Keratinocyte (primary cell): ENCODE results near the gene SLC25A13.

Experiments
- EZH2 ChIP-seq: IDR thresholded peaks from one replicate; pipeline ENCODE4 v1.6.1; 2012; ENCODE audit warnings: inconsistent platforms, mild to moderate bottlenecking, low read length, moderate library complexity
- TF ChIP-seq, protein P1 (sequence below), 3 experiments: IDR thresholded peaks in 1 of 3; conservative IDR thresholded peaks in 1 of 3; optimal IDR thresholded peaks in 1 of 3; 2 replicates in 2 of 3; 3 replicates in 1 of 3; pipeline versions ENCODE3 to v1.5.1; 2011; ENCODE audit warnings: low read length in 3 of 3, mild to moderate bottlenecking in 3 of 3, moderate library complexity in 2 of 3, control low read depth in 1 of 3, inconsistent platforms in 1 of 3; ENCODE audit not compliant: insufficient read depth in 2 of 3; ENCODE audit errors: extremely low read depth in 1 of 3

DNA sequence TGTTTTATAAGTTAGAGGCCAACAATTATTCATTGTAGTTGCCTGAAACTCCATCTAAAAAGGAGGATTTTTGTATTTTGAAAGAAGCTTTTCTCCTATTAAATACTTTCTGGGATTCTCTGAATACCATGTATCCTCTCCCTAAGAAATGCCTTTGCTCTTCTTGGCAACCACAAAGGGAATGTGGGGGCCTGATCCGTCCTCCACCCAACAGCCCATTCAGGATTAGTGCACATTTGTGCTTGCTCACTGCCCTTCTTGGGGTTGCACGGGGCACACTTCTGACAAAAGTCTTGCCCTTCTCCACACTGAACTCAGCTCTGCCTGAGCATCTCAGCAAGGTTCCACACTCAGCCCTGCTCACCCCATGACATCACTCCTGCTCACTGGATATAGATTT is 194.2 kb downstream of the SLC25A13 start:
- TF ChIP-seq EZH2 = no peak
- TF ChIP-seq, protein P1, sequence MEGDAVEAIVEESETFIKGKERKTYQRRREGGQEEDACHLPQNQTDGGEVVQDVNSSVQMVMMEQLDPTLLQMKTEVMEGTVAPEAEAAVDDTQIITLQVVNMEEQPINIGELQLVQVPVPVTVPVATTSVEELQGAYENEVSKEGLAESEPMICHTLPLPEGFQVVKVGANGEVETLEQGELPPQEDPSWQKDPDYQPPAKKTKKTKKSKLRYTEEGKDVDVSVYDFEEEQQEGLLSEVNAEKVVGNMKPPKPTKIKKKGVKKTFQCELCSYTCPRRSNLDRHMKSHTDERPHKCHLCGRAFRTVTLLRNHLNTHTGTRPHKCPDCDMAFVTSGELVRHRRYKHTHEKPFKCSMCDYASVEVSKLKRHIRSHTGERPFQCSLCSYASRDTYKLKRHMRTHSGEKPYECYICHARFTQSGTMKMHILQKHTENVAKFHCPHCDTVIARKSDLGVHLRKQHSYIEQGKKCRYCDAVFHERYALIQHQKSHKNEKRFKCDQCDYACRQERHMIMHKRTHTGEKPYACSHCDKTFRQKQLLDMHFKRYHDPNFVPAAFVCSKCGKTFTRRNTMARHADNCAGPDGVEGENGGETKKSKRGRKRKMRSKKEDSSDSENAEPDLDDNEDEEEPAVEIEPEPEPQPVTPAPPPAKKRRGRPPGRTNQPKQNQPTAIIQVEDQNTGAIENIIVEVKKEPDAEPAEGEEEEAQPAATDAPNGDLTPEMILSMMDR (optimal IDR thresholded peaks at IDR 0.05 in 1 of 3, IDR thresholded peaks at IDR 0.05 in 1 of 3, conservative IDR thresholded peaks at IDR 0.05 in 1 of 3; ENCODE audit: extremely low read depth in 1 of 3, insufficient read depth in 2 of 3, low read length in 3 of 3) = no peak
